ENCODE results near the gene ADGRG3.

DNA sequence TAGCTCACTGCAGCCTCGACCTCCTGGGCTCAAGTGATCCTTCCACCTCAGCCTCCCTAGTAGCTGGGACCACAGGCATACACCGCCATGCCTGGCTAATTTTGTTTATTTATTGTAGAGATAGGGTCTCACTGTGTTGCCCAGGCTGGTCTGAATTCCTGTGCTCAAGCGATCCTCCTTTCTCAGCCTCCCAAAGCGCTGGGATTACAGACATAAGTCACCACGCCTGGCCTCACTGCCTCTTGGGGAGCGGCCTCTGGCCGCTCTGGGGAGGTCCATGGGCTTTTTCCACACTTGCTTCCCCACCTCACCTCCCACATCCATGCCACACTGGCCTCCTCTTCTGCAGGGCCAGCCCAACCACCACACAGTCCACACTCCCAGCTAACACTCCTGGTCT is 18.3 kb upstream of the ADGRG3 start:
- TF ChIP-seq RB1 (IDR thresholded peaks at IDR 0.05; ENCODE audit: borderline replicate concordance) (no peak), ZNF274 (IDR thresholded peaks at IDR 0.05; ENCODE audit: insufficient read depth, insufficient read length) (no peak), GABPA (IDR thresholded peaks at IDR 0.05; ENCODE audit: low read depth) (no peak), NFYB (IDR thresholded peaks at IDR 0.05; ENCODE audit: insufficient read depth, low read depth, low read length) (no peak), POLR2A (IDR thresholded peaks at IDR 0.05; ENCODE audit: low read depth, low read length) (no peak)
- TF ChIP-seq, protein P1, sequence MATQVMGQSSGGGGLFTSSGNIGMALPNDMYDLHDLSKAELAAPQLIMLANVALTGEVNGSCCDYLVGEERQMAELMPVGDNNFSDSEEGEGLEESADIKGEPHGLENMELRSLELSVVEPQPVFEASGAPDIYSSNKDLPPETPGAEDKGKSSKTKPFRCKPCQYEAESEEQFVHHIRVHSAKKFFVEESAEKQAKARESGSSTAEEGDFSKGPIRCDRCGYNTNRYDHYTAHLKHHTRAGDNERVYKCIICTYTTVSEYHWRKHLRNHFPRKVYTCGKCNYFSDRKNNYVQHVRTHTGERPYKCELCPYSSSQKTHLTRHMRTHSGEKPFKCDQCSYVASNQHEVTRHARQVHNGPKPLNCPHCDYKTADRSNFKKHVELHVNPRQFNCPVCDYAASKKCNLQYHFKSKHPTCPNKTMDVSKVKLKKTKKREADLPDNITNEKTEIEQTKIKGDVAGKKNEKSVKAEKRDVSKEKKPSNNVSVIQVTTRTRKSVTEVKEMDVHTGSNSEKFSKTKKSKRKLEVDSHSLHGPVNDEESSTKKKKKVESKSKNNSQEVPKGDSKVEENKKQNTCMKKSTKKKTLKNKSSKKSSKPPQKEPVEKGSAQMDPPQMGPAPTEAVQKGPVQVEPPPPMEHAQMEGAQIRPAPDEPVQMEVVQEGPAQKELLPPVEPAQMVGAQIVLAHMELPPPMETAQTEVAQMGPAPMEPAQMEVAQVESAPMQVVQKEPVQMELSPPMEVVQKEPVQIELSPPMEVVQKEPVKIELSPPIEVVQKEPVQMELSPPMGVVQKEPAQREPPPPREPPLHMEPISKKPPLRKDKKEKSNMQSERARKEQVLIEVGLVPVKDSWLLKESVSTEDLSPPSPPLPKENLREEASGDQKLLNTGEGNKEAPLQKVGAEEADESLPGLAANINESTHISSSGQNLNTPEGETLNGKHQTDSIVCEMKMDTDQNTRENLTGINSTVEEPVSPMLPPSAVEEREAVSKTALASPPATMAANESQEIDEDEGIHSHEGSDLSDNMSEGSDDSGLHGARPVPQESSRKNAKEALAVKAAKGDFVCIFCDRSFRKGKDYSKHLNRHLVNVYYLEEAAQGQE (IDR thresholded peaks at IDR 0.05; ENCODE audit: low read depth, low read length): no peak
